ENCODE data around the gene RPL37A.

Gene RPL37A

GRCh38 chr2:216549926-216550690 lies 51.5 kb downstream of the RPL37A start:
- no peak for DNase-seq (ENCODE audit: extremely low read depth, low read depth)
- TF ChIP-seq CTCF (IDR thresholded peaks at IDR 0.05; ENCODE audit: low read depth, low read length): no peak

DNA sequence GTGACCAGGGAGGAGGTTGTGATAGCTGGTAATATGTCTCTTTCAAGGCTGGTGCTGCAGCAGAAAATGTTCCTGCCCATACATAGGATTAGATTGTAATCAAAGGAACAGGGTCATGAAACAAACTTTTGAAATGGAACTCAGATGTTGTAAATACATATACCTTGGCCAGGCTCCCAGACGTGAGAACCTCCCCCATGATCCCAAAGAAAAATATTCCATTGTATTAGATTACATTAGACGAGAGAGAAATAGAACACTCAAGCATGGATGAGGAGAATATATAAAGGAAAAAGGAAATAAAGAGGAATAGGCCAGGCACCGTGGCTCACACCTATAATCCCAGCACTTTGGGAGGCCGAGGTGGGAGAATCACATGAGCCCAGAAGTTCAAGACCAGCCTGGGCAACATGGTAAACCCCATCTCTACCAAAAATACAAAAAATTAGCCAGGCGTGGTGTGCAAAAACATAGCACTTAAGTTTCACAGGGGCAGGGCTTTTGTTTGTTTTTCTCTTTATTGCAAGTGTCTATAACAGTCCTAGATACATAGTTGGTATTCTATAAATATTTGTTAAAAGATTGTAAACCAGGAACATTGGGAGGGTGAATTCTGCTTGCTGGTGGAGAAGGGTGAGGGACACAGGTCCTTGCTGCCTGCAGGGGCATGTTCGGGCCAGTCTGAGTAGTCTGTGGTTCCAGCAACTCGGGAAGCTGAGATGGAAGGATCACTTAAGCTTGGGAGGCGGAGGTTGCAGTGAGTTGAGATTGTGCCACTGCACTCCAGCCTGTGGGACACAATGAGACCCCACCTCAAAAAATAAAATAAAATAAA lies 52.8 kb downstream of the RPL37A start:
- TF ChIP-seq CTCF (IDR thresholded peaks at IDR 0.05; ENCODE audit: low read depth, low read length): no peak

DNA sequence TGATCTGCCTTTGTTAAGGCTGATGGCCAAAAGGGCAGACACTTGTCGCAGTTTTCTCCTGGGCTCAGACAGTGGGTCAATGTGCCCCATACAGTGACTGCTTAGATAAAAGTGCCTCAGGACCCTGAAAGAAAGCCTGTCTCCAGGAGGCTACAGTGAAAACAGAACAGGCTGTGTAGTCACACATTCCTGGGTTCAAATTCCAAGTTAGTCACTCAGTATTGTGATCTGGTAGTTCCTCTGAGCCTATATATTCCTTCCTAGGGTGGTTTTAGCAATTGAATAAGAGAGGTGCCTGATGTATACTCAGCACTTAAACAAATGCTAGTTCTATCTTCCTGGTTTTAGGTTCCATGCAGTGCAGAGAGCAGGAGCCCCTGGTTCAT lies 54.4 kb downstream of the RPL37A start:
- no peak for TF ChIP-seq CTCF (IDR thresholded peaks at IDR 0.05; ENCODE audit: low read depth, low read length)
- DNase-seq (ENCODE audit: extremely low read depth, low read depth): no peak

More for the DNA sequence above, 52.8 kb downstream of the RPL37A start:
- no peak for DNase-seq (ENCODE audit: extremely low read depth, low read depth)
